GM18511 (cell line): Measurements from ENCODE around the gene DZANK1.
"Not testable (repeated sequence)": the region's sequence is repeated elsewhere in the genome, so short reads cannot be mapped to it uniquely, and the experiment has no call there.

ENCODE experiments used
- ATAC-seq: cut with Tn5 transposase; IDR thresholded peaks from one replicate; pipeline ENCODE4 v1.9.1; 2021; ENCODE audit warnings: mild to moderate bottlenecking, moderate library complexity; ENCODE audit not compliant: unreplicated experiment

Gene DZANK1

GRCh38 chr20:18380908-18381529, 85.8 kb downstream of the DZANK1 start:
- ATAC-seq = no peak

- ATAC-seq = no peak
These were observed 88.8 kb downstream of the DZANK1 start for GRCh38 chr20:18377896-18378481.

GRCh38 chr20:18375551-18375950, 91.3 kb downstream of the DZANK1 start:
- ATAC-seq = not testable (repeated sequence)

GRCh38 chr20:18372296-18372695, 94.5 kb downstream of the DZANK1 start:
- ATAC-seq = no peak

- ATAC-seq = no peak
These were observed 102.1 kb downstream of the DZANK1 start for GRCh38 chr20:18364768-18365167.

- no peak for ATAC-seq
These were observed 103.1 kb downstream of the DZANK1 start for GRCh38 chr20:18363708-18364107.

- no peak for ATAC-seq
These were observed 103.9 kb downstream of the DZANK1 start for GRCh38 chr20:18362916-18363315.

GRCh38 chr20:18361678-18362077, 105.2 kb downstream of the DZANK1 start:
- ATAC-seq = no peak

GRCh38 chr20:18360635-18361034, 106.2 kb downstream of the DZANK1 start:
- no peak for ATAC-seq

GRCh38 chr20:18359854-18360253, 107.0 kb downstream of the DZANK1 start:
- no peak for ATAC-seq

GRCh38 chr20:18349749-18350148, 117.1 kb downstream of the DZANK1 start:
- not testable (repeated sequence) for ATAC-seq
